GM18909 (cell line): ENCODE measurements around the gene SPDYE2B.
"Not testable (repeated sequence)": the region's sequence is repeated elsewhere in the genome, so short reads cannot be mapped to it uniquely, and the experiment has no call there.

Experiments
- ATAC-seq: cut with Tn5 transposase; IDR thresholded peaks from one replicate; pipeline ENCODE4 v1.9.1; 2021; ENCODE audit warnings: mild to moderate bottlenecking; ENCODE audit not compliant: unreplicated experiment, poor library complexity

SPDYE2B gene, protein sequence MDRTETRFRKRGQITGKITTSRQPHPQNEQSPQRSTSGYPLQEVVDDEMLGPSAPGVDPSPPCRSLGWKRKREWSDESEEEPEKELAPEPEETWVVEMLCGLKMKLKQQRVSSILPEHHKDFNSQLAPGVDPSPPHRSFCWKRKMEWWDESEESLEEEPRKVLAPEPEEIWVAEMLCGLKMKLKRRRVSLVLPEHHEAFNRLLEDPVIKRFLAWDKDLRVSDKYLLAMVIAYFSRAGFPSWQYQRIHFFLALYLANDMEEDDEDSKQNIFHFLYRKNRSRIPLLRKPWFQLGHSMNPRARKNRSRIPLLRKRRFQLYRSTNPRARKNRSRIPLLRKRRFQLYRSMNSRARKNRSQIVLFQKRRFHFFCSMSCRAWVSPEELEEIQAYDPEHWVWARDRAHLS

DNA sequence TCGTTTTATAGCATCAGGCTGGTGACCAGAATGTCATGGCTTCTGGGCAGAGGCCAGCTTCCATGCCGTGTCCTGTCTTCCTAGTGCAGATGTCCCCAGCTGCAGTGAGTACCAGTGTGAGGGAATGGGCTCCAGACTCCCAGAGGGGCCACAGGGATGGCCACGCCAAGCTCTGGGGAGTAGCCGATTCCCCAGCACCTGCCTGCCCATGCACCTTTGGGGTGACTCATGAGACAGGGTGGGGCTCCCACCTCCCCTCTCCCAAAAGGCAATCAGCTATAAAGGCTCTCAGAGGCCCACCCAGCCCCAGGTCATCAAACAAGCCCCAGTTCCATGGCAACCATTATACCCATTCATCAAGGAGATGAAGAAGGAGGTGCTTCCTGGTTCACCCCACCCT, at the start of gene SPDYE2B:
TSS of gene SPDYE2B (plus strand) at position 396 of the 400 bp plus-strand sequence. CDS start 2,030 bp downstream, outside the sequence.
- ATAC-seq, result not testable (repeated sequence)

DNA sequence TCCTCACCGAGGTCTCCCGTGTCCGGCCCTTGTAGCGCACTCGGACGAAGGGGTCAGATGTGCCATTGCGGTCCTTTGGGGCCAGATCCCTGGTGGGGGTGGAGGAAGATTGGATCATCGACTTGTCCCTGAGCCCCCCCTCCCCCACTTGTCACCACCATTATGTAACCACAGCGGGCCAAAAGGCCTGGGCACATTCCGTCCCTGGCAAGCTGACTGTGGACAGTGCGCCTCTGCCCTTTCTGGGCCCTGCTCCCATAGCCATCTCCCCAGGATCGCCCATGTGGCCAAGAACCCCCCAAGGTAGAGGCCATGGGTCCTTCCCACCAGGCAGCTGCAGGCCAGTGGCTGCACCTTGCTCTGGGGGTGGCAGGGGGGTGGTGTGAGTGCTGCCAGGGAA, 47.8 kb upstream of the SPDYE2B start:
- not testable (repeated sequence) for ATAC-seq

DNA sequence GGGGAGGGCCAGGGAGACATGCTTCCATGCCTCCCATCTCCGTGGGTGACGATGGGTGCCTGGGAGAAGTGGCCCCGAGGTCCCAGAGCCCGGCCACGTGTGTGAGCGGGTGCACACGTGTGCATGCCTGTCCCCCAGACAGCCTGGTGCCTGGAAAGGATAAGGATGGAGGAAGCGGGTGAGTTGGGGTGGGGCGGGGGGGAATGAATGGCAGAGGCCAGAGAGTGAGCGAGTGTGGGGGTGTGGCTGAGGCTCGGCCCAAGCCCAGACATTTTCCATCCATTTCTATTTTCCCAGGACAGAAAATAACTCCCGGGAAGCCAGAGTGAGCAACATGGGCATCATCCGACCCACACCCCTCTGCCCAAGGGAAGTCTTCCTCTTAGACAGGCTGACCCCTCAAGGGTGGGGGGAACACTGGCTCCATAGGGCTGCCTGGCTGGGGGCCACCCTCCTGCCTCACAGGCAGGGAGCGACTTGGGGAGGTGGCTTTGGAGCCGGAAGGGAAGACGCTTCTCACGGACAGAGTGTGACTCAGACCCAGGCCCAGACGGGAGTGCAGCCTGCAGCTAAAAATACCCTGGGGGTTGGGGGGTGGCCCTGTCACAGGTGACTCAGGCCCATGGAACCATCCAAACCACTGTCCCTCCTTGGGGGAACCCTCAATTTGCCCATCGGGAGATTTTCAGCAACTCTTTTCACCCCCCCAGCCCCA, 45.5 kb upstream of the SPDYE2B start:
- not testable (repeated sequence) for ATAC-seq

DNA sequence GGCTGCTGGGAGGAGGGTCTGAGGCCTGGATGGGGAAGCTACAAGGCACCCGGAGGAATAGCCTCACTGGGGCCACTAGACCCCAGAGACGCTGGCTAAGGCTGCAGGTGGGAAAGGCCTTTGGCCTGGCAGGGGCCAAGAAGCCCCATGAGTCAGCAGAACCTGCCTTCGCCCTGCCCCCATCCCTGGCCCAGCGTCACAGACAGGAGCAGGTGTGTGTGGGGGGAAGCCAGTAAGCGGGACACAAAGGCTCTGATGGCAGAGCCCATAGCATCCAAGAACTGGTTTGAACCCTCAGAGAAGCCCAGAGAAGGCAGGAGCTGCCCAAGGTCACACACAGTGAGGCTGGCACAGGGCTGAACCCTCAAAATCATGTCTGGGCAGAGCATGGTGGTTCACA, 43.3 kb upstream of the SPDYE2B start:
- ATAC-seq, result not testable (repeated sequence)

DNA sequence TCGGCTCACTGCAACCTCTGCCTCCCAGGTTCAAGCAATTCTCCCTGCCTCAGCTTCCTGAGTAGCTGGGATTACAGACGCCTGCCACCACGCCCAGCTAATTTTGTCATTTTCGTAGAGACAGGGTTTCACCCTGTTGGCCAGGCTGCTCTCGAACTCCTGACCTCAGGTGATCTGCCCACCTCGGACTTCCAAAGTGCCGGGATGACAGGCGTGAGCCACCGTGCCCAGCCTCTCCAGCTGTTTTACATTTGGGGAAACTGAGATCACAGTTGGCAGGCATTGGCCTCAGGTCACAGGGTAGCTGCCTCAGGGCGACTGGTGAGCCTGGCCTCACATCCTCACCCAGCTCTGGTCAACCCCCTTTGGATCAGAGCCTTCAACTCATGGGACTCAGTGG, 40.4 kb upstream of the SPDYE2B start:
- ATAC-seq, result not testable (repeated sequence)

DNA sequence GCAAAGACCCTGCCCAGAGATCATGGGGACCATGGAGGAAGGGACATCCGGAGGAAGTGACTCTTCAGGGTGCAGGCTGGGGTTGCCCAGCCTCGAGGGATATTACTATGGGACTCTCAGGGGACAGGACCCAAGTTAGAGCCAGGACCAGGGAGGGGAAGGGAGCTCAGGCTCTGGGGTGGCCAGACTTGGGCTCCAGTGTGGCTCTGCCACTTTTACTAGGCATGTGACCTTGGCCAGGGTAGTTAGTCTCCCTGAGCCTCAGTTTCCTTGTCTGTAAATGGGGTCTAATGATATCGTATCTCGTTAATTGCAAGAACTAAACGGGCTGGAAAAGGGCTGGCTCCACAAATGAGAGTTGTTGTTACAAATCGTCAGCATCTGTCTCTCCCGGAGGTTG, 39.7 kb upstream of the SPDYE2B start:
- not testable (repeated sequence) for ATAC-seq

DNA sequence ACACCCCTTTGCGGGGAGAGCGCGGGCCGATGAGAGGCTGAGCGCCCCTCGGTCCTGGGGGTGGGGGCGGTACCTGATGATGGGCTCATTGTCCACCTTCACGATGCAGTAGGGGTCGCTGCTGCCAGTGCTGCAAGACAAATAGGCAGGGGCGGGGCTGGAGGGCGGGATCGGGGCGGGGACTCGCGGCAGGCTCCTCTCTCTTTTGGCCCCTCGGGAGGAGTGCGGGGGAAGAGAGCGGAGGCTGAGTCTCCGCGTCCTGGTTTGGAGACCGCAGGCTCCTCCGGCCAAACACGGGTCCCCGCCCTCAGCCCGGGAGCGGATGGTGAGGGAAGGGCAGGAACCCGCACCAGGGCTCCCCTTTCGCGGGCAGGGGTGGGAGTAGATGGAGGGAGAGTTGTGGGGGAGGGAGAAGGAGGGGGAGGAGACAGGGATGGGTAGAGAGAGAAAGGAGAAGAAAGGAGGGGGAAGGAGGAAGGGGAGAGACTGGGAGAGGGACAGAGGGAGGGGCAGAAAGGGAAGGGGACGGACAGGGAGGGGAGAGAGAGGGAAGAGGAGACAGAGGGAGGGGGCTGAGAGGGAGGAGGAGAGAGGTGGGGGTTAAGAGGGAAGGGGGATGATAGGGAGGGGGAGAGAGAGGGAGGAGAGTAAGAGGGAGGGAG, 39.0 kb upstream of the SPDYE2B start:
- peak; percentile 52 for ATAC-seq

DNA sequence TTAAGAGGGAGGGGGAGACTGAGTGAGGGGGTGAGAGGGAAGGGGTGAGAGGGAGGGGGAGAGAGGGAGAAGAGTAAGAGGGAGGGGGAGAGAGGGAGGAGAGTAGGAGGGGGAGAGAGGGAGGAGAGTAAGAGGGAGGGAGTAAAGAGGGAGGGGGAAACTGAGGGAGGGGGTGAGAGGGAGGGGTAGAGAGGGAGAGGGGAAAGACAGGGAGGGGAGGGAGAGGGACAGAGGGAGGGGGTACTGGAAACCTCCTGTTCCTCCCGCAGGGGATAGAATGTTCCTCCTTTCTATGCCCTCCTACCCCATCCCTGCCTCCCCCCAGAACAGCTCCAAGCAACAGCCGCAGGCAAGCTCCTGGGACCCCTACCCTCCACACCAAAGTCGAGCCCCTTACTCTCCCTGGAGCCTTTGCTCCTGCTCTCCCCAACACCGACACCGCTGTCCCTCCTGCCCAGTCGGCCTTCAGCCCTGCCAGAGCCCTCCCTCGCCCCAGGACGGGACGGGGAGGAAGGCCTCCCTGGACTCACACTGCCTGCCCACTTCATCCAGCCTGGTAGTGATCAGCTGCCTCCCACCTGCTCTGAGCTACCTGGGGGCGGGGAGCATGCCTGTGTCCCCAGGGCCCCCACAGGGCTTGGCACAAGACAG, 38.3 kb upstream of the SPDYE2B start:
- ATAC-seq, result not testable (repeated sequence)

DNA sequence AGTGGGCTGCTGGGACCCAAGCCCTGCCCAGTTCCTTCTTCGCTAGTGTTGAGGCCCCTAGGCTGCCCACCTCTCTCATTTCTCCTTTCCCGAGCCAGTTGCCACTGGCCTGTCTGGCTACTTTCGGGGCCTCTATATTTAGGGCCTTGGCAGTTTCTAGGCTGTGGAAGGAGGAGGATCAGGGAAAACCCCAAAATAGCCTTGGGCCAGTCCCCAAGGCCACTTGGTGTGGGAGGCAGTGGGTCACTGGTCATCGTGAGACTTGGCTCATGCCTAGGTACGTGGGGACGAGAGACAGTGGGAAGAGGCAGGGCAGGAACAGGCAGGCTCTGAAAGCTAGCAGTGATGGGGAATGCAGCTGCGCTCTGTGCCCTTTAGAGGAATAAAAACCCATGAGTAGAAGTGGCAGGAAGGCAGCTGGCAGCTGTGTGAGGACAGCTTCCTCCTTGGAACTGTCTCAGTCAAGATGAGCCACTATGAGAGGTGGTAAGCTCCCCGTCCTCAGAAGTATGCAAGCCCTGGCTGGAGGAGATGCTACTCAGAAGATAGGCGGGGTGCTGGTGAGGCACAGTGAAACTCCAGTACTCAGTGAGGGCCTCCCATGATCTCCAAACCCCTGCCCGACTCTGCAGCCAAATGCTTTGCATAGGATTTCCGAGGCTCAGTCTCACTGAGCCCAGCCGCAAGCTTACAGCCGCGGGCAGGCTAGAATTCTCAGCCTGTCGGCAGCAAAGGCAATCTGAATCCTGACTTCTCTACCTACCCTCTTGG, 36.4 kb upstream of the SPDYE2B start:
- ATAC-seq, result peak; percentile 70

DNA sequence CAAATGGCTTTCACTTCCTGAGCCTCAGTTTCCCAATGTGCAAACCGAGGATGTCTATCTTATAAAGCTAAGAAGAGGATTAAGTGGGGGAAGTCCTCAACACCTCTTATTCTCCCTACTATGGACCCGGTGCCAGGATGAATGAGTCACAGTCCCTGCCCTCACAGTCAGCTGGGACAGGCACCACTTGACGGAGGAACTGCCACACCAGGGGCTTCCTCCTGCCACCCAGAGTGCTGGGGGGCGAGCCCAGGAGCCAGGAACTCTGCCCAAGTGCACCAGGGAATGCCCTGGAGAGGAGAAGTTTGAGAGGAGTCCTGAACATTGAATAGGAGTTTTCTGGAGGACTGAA, 35.8 kb upstream of the SPDYE2B start:
- peak; percentile 28 for ATAC-seq

DNA sequence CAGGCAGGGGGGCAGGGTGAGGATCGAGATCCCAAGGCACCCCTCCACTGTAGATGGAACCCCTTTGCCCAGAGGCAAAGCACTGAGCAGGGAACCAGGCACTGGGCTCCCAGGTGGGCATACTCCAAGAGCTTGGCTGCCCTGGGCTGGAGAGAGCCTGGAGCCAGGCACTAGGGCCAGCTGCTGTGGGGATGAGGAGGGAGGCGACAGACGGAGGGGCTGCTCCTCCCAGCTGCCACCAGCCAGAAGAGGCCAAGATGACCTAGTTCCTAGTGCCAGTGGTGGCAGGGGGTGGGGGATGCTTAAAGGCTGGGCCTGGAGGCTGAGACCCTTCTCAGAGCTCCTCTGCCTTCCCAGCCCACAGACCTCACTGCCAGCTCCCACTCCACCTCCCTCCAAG, 35.2 kb upstream of the SPDYE2B start:
- not testable (repeated sequence) for ATAC-seq

DNA sequence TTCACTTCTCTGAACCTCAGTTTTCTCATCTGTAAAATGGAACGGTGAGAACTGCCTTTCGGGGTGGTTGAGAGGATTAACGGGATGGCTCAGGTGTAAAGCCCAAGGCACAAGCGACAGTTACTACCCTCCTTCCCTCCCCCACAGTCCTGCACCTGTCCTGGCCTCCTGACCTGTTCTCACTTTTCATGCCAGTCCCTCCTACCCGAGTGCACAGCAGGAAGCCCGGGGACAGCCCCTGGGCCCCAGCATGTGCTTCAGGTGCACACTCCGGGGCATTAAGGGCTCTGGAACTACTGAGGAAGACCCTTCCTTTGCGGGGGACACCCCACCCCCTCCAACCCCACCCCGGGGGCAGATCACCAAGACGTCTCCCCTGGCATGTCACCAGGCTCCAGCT, 34.2 kb upstream of the SPDYE2B start:
- ATAC-seq, result not testable (repeated sequence)

DNA sequence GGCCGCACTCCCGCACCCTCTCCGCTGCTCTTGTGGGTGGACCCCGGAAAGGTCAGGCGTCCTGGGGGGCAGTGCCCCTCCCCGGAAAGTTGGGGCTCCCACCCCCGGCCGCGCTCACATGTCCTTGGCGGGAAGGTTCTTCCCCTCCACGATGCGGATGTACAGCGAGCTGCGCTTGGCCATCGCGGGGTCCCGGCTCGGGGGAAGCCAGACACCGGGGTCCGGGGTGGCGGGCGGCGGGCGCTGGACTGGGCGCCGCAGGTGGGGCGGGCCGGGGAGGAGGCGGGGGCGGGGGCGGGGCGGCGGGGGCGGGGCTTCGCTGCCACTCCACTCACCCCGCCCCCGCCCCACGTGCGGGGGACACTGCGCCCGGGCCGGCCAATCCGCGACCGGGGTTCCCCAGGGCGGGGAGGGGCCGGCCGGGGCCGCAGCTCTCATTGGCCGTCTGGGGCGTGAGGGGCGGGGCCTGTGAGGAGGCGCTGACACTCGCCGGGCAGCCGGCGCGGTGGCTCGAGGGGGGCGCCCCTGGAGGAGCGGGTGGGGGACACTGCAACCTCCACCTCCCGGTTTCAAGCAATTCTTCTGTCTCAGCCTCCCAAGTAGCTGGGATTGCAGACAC, 33.5 kb upstream of the SPDYE2B start, which contains the start of gene RASA4:
TSS of gene RASA4 (minus strand) at position 250 of the 619 bp plus-strand sequence. CDS start at position 183, 67 bp downstream.
- ATAC-seq, result peak; percentile 65

DNA sequence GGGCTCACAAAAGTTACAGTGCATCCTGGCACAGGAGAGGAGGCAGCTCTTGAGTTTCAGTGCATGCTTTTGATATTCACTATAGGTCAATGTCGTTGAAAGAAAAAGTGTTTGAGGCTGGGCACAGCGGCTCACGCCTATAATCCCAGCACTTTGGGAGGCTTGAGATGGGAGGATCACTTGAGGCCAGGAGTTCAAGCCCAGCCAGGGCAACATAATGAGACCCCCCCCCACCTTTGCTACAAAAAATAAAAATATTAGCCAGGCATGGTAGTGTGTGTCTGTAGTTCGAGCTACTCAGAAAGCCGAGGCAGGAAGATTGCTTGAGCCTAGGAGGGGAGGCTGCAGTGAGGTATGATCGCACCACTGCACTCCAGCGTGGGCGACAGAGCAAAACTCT, 32.0 kb upstream of the SPDYE2B start:
- ATAC-seq, result not testable (repeated sequence)

DNA sequence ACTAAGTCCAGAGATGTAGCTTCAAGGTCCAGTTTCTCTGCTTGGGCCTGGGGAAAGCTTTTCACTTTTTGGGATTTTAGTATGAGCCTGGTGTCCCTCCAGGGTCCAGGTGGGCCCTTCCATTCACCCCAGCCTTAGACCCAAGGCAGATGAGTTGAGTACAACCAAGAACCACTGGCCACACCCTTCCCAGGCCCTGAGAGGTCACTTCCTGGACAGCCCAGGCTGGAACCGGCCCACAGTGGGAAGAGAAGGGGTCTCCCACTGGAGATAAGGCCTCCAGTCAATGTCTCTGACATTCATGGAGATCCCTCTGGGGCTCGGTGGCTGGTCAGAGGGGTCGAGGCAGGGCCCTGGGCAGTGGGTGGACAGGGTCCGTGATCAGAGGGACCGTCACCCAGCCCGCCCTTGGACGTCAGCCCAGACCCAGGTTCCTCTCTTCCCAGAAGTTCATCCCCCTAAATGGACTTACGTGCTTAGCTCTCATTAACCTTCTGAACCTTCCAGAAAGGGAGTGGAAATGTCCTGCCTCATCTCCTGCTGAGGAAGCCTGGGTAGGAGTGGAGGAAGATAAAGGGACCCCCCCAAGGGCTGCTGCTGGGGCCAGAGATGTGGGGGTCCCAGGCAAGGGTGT, 22.7 kb upstream of the SPDYE2B start:
- ATAC-seq, result not testable (repeated sequence)

DNA sequence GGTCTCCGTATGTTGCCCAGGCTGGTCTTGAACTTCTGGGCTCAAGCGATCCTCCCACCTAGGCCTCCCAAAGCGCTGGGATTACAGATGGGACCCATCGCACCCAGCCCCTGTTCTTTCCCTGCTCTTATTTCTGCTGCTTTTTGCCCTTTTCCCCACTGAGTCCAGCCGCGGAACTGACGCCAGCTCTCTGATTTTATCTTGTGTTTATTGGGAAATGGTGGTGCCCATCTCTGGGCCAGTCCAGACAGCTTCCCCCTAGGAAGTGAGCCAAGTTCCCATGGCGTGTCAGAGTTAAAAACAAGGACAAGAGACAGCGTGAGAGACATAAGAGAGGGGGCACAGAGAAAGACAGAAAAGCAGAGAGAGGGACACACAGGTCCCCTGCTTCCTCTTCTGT, 19.5 kb upstream of the SPDYE2B start:
- not testable (repeated sequence) for ATAC-seq

DNA sequence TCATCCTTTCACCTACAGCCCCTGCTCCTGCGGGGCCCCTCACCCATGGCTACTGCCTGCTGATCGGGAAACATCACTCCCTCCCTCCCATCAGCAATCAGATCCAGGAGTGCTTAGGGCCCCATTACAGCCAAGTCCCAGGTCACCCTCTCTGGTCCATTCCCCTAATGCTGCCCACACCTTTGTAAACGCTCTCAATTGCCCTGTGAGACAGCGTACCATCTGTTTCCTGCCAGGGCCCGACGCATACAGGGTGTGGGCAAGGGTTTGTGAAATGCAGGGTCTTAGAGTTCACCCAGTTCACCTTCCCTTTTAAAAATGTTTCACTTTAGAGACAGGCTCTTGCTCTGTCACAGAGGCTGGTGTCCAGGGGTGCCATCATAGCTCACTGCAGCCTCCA, 15.8 kb upstream of the SPDYE2B start:
- not testable (repeated sequence) for ATAC-seq

DNA sequence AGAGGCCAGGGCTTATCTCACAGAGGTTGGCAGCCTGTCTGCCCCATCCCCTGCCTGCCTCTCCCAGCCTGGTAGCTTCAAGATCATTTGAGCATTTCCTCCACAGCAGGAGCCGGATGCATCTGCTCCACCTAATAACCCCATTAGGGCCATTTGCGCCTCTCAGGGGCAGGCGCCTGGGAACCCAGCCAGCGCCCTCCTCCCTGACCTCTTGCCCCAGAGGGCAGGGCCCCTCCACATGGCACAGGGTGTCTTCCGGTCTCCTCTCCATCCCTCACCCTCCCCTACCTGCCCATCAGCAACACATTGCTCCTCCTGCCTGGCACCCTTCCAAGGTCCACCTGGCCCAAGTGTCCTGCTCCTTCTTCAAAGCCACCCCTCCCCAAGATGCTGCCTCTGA, 14.8 kb upstream of the SPDYE2B start:
- not testable (repeated sequence) for ATAC-seq

DNA sequence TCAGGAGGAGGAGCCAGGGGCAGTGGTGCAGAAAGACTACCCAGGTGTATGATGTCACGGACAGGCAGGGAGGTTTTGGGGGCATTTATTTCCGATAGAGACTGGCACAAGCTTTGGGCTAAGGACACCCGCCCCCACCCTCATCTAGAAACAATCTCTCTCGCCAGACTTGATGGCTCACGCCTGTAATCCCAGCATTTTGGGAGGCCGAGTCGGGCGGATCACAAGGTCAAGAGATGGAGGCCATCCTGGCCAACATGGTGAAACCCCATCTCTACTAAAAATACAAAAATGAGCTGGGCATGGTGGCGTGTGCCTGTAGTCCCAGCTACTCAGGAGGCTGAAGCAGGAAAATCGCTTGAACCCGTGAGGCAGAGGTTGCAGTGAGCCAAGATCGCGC, 13.2 kb upstream of the SPDYE2B start:
- not testable (repeated sequence) for ATAC-seq
